Measurements from ENCODE around the gene ZCCHC24.

The ZCCHC24 gene

DNA sequence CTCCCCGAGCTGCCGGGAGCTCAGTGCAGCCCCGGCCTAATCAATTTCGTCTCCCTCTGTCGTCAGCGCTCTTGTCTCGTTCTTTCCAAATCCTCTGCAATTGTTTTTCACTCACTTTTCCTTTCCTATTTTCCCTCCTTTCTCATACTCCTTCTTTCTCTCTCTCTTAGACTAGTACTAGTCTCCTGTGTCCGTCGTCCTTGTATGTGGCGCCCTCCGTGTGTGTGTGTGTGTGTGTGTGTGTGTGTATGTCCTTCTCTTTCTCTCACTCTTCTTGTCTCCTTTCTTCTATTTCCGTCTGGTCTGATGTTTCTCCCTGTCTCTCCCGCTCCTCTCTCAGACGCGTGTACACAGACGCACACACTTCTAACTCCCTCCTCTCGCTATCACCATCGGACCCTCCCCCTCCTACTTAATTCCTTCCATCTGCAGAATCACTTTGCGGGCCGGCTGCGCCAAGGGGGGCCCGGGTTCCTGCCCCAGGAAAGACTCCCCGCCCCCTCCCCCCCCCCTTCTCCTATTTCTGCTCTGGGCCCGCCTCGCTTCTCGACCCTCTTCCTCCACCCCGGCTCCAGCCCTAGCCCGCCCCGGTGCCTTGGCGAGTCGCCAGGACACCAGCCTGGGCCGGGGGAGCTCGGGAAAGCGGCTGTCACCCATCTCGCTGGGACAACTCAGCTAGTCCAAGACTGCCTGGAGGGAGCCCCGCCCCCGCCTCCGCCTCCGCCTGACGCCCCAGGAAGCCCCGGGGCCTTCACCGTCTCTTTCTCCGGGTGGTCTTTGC lies 743 bp upstream of the ZCCHC24 start:
- peak; percentile 20 for DNase-seq (ENCODE audit: low read depth)

DNA sequence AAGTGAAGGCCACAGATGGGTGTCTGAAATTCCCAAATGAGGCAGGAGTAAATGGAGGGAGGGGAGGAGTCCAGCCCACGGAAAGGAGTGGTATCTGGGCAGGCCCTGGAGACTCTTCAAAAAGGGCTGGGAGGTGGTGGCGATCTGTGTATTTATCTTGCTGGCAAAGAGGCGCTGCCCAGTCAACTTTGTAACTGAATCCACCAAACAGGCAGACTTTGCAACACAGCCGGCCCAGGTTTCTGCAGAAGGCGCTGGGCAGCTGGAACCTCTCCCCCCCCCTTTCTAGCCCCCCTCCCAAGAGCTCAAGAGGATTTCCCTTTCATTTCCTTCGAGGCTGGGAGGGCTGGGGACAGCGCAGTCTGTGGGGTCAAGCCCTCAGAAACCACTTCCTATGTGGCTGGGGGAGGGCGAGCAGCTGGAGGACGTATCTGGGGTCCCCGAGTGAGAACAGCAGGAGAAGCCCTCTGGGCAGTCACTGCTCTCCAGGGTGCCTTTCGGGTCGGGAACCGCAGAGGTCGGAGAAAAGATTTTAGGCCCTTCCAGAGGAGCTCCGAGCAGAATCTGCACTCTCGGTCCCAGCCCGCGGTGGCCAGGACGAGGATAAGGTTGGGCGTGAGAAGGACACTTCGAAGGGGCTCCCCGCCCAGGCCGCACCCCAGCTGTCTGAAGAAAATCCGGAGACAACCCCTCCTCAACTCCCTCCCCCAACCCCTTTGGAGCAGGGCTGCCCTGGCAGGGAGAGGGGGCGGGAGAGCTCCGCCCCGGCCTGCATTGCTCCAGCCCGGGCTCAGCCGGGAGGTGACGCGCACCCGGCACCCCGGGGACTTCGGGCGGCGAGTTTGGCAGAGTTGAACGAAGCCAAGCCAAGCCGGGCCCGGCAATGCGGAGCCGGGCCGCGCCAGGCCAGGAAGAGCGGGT lies 965 bp downstream of the ZCCHC24 start:
- peak; percentile 24 for DNase-seq (ENCODE audit: low read depth)

DNA sequence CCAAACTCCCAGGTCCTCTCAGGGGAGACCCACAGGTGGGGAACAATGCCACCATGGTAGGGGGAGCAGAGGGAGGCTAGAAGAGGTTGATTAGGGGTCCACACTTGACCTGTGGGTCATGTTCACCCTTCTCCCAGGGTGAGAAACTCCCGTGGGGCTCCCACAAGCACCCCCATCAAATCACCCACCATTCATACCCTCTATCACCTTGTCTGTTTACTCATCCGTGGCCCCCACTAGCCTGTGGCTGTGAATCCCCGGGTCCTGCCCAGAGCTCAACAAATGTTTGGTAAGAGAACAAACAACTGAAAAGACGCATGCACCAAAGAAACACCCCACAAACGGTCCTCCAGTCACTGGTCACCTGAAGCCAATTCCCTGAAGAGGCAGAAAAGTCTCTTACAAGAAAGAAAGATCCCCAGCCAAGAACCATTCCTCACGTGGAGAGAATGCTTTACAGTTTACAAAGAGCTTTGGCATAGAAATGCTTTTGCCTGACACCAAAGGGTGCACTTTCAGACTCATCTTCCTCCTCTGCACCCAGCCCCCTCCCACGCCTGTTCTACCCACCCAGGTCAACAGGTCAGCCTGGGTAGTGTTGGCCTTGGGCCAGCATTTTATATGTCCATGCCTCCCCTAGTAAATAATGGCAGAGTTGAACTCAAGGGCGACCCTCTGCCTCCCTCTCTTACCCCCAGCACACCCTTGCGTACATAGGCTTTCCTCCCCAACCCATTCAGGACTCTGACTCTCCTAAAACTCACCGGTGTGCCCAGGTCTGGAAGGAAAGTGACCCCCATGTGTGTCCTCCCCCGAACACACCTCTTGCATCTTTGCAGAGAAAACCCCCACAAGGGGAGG lies 1.9 kb downstream of the ZCCHC24 start:
- DNase-seq (ENCODE audit: low read depth), result no peak

DNA sequence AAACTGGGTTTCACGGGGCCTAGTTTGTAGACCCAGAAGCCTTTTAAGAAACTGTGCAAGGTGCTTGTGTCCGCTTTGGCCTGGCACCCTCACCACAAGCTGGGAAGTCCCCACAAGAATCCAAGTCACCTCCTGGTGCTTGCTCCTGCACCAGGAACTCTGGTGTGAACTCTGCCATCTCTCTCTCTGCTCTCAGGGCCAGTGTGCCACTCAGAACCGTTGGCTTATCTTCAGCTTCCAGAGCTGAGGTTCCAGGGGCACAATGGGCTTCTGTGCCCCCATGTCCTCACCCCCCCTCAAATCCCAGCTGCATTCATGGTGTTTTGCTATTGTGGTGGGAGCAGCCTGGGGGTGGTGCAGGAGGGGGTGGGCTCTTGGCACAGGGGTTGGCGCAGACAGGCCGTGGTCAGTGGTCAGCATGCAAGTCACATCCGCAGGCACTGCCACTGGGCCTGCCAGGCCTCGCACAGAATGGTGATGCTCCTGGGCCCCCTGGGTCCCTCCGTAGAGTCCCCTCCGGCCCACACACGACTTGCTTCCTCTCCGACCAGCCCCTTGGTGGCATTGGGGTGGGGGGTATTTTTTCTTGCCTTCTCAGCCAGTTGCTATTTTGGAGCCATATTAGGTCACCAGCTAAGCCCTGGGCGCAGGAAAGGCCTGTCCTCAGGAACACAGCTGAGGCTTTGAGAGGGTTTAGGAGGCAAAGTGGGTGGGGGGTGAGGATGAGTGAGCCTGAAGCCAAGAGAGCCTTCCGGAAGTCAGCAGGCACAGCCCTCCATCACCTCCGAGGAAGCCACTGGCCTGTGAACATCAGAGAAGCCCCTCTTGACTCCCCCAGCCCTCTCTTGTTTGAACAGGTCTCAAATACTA lies 3.0 kb downstream of the ZCCHC24 start:
- DNase-seq (ENCODE audit: low read depth), result no peak

DNA sequence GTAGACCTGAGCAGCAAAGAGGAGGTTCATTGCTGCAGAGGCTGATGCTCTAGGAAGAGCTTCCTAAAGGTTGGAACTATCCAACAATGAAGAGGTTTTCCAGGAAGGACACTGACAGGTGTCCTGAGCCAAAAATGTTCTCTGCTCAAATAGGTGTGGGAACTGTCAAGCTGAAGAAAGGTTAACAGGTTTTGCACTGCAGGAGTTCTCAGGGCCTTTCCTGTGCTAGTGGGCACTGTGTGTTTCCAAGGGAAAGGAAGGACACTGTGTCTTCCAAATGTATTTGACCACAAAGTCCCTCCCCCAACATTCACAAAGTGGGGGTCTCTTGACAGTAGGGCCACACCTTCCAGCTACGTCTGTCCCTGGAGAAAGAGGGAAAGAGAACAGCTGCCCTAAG lies 4.0 kb downstream of the ZCCHC24 start:
- no peak for DNase-seq (ENCODE audit: low read depth)

DNA sequence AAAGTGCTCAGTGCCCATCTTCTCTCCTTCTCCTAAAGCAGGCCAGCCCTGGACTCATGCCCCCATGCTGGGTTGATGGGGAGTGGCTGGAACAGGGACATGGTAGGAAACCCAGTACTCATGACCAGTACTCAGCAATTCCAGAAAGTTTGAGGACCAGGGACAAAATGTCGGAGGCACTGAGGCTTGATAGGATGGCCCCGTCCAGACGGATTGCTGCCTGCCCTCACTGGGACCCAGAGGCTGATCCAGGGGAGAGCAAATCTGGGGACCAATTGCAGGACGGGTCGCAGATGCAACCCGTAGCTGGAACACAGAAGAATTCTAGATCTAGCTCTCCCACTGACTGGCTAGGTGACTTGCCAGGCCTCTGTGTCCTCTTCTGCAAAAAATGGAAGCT lies 5.1 kb downstream of the ZCCHC24 start:
- no peak for DNase-seq (ENCODE audit: low read depth)

DNA sequence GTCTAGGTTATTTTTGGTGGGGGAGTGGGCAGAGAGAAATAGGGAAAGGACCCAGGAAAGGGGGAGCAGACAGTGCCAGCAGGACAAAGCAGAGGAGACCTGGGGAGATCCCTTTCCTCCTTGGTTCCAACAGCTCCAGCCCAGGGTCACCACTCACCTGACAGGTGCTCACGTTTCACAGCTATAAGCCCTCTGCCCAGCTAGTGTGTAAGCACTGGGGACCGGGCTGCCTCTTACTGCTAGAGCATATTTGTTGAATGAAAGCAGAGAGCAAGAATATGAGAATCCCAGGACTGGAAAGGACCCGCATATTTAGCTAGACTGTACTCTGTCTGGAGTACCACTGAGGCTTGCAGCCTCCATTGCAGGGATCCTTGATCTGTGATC lies 6.7 kb downstream of the ZCCHC24 start:
- DNase-seq (ENCODE audit: low read depth), result no peak

DNA sequence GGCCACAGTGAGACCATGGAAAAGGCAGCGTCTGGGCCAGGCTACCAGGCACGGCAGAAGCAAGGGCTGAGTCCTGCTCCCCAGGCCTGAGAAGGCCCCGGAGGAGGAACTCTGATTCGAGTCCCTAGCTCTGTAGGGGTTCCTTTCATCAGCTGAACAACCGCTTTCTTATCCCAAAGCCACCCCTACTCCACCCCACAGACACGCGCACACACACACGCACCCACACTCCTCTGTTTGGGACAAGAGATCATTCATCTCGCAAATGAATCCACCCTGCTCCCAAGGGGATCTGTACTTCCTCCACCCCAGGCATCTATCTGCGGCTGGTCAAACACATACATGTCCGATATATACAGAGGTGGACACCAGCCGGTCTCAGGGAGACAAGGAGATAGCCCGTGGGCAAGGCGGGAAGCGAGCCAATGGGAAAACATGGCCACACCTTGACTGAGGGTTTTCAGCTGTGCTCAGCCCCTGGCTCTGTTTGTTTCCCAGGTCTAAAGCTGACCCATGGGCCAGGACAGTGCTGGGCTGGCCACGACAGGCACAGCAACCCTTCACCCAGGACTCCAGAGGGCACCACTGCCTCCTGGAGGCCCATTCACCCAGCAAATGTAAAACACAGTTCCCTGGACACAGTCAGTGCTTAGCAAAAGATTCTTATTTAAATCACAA lies 7.3 kb downstream of the ZCCHC24 start:
- no peak for DNase-seq (ENCODE audit: low read depth)

DNA sequence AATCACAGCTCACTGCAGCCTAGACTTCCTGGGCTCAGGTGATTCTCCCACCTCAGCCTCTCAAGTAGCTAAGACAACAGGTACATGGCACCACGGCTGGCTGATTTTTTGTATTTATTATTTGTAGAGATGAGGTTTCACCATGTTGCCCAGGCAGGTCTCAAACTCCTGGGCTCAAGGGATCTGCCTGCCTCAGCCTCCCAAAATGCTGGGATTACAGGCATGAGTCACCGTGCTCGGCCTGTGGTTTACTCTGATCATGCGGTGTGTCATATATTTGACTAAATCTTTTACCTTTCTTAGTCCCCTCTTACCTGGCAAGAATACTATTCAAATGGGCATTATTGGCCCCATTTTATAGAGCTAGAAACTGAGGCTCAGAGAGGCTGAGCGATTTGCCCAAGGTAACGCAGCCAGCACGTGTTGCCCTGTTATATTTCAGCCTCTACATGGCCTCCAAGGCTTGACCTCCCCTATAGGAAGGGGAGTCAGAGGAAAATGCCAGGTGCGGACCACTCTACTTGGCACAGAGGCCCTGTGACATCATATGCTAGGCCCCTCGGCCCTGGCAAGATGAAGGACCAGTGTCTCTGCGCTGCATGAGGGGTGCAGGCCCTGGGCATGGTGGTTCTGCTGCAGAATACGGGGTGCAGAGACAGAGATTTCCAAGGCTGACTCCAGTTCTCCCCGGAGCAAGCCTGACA lies 8.2 kb downstream of the ZCCHC24 start:
- DNase-seq (ENCODE audit: low read depth), result no peak

DNA sequence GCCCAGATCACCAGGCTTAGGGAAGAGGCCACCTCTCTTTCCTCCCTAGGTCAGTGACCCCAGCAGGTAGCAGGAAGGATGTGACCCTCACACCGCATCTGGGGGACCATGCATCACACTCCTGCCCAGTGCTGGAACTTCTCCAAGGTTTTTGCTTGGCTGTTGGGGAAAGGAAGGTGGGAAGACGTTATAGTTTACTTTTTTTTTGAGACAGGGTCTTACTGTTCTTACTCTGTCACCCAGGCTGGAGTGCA lies 8.6 kb downstream of the ZCCHC24 start:
- no peak for DNase-seq (ENCODE audit: low read depth)

DNA sequence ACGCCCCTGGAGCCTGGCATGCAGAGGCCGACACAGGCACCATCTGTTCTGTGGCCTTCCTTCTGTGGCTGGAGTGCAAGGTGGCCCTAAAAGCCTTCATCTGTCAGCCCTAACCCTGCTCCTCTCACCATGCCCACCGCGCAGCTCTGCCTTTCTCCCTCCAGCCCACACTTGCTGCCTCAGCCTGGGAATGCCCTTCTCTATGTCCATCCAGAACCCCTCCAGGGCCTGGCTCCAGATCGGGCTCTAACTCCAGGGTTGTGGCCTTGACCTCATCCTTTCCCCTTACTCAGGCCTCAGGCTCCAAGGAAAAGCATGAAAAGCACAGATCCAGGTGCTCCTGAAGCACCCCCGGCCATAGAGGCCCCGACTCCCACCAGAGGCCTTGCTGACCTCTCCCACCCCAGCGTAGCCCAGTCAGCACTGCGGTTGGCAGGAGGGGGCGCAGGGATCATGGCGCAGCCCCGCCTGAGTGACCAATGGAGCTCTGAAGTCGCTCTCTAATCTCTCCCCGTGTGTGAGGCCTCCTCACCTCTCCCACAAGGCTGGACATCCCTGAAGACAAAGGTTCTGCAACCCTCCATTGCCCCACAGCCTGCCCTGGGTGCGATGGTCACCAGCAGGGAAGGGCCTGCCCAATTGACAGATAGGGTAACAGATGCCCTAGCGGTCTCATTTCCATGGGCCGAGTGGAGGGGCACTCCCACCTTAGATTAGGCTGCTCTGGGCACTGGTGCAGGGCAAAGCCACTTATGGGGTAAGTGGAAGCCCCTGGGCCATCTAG lies 9.2 kb downstream of the ZCCHC24 start:
- no peak for DNase-seq (ENCODE audit: low read depth)

DNA sequence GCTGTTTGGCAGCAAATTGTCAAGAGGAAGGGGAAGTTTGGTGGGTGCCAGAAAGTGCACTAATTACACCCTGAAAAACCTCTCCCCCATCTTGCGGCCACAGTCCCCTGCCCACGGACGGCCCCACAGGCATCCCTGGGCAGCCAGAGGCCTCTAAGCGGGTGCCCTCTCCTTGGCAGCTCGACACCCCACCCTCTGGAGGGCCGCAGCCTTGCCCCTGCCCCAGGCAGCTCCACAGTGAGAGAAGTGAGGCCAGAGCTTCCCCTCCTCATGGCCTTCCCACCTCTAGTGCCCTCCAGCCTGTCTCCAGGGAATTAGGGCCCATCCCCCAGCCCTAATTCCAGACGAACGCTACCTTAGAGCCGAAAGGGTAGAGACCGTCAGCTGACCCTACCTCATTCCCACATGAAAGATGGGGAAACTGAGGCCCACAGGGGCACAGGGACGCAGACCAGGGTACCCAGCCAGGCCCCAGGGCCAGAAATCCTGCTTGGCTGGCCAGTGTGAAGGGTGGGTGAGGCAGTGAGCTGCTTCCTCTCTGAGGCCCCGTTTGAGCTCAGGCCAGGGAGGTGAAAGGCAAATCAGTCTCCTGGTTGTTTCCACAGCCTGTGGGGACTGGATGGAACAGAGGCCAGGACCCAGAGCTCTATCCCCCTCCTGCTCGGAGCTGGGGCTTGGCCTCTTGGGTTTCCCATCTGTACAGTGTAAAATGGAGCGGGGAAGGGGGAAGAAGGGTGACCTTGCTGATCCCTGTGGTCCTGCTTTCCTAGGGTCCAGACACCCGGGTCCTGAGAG lies 10.0 kb downstream of the ZCCHC24 start:
- no peak for DNase-seq (ENCODE audit: low read depth)

DNA sequence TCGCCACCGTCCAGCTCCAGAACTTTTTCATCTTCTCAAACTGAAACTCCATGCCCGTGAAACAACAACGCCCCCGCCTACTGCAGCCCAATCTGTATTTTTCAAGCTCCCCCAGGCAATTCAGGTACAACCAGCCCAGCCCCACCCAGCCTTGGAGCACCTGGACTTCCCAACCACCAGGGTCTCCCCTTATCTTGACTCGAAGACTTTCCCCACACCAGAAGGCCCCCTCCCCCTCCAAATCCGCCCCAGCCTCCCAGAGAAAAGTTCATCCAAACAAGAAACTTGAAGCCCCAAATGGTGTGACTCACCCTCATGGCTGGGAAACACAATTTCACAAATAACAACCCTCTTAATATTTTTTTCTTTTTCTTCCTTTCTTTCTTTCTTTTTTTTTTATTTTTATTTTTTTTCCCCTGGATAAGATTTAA lies 10.6 kb downstream of the ZCCHC24 start:
- no peak for DNase-seq (ENCODE audit: low read depth)

DNA sequence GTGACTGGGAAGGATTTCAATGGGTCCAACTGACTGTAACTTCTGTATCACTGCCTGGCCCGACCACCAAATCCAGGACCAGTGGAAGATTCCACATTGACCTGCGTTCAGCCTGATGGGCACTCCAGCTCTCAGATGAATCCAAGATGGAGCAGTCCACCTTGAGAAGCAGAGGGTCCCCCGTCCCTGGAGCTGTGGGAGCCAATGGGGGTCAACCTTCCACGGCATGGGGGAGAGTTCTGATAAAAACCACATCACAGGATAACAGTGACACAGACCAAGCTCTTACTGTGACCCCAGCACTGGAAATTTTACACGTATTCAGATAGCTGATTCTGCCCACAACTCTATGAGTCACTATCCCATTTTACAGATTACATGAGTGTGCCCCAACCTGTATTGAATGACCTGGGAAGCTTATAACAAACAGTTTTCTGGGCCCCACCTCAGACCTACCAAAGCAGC lies 11.2 kb downstream of the ZCCHC24 start:
- no peak for DNase-seq (ENCODE audit: low read depth)

DNA sequence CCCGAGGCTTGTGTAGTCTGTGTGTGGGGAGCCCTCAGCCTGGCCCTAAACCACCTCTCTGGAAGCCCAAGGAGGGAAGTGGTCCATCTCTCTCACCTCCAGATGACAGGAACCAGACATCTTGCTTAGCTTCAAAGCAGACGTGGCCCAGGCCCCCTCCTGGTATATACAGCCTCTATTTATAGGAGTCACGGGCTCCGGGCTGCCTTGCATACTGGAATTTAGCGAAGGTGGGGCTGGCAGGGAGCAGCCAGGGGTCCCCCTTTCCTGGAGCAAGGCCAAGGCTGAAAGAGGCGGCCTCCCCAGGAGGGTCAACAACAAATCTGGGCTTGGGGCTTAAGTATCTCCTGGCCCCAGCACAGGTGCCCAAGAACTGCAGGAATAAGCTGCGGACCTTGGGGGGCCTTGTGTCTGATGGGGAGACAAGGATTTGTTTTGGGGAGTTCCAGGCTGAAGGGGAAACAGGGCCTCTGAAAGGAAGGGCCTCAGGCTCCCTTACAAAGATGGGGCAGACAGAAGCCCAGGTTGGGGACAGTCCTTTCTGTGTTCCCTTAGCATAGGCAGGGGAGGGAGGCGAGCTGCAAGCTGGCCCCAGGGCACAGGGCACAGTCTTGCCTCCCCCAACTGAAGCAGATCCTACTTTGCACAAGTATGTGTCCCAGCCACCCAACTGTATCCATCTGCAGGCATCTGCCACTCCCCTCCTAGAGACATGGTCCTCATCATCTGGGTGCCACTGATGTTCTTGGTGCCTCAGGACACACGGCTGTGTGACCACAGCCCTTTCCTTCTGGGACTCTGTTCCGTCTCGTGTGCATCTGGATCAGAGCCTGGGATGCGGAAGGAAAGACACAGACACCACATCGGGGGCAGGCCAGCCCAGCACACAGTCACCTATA lies 11.9 kb downstream of the ZCCHC24 start:
- DNase-seq (ENCODE audit: low read depth), result no peak

DNA sequence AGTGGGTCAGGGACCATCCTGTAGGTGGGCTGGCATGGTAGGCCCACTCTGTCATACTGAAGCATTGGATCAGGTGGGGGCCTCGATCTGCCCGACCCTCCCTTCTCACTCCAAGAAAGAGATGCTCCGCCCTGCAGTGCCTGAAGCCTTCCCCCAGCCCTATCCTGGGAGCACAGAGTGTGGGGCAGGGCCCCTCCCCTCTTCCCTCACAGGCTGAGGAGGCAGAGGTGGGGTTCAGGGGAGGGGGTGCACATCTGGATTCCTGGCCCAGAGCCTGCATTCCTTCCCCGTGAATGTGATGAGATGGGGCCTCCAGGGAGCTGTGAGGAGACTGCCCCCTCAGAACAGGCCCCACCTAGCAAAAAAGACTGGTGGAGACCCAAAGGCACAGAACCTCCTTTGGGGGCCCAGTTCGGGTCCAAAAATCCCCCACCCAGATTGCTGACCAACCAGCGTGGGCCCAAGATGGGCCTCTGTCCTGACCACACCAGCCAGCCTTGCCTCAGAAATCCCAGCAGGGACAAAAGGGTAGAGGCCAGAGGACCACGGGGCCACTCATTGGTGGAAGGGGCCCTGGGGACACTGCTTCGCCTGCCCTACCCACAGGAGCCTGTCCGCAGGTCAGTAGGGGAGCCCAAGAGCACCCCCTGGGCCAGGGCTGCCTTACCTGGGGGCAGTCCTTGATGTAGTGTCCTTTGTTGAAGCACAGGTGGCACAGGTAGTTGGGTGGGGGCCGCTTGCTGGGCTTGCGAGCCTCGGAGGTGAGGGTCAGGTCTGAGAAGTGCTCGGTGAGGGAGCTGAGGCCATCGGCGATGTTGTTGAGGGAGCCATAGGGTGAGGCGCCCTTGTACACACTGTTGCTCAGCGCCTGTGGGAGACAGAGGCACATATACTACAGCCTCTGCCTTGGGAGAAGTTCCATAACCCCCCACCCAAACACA lies 13.3 kb downstream of the ZCCHC24 start:
- no peak for DNase-seq (ENCODE audit: low read depth)

Data from activated T-cell treated with anti-CD3 and anti-CD28 coated beads for 1 hour (primary cell).